GM18517 (cell line): ENCODE data around the gene PAPPA.

ENCODE experiments used
- ATAC-seq: cut with Tn5 transposase; IDR thresholded peaks from one replicate; pipeline ENCODE4 v1.9.1; 2021; ENCODE audit warnings: mild to moderate bottlenecking, moderate library complexity; ENCODE audit not compliant: unreplicated experiment

Gene PAPPA

DNA sequence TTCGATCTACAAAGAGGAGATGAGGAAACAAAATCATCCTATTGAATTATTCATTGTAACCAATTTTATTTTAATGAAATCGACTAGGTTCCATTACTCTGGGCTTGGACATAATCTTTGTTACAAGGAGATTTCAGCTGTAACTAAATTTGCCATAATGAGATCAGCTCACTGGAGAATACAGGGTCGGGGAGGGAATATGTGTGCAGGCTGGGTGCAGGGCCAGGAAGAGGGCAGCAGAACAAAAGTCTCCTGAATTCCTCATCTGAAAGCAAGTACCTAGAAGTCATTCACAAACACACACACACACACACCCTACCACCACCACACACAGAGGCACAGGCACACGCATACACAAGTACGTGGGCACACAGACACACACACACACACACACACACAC is 151.2 kb downstream of the PAPPA start:
- no peak for ATAC-seq

- no peak for ATAC-seq
Observed at GRCh38 chr9:116308076-116308475, 154.5 kb downstream of the PAPPA start.

DNA sequence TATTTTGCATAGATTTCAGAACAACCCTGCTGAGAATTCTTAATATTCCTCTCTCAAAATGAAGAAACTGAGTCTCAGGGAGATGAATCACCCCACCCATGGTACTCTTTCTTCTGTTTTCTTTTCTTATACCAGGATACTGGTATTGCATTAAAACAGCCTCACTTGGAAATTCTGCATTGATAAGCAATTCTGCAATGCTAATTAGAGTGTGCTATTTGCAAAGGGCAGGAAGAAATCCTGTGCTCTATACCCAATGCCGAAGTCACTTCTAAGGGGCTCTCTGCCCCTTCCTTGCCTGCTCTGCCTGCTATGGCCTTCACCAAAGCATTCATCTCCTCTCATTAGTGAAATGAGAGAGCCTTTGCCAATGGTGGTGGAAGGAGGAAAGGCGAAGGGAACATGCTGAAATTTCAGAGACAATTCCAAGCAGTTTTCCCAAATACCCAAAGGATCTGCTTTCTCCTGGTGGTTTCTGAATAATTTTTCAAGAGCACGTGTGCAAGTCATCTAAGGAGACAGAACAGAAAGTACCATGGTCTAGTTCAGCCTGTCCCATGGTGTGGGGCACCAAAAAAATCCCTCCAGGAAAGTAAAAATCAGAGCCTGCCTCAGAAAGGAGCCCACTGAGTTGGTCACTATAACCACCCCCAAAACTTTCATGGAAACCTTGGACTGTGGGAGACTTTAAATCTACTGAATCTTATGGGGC is 156.5 kb downstream of the PAPPA start:
- ATAC-seq, result no peak

- ATAC-seq, result no peak
Observed at GRCh38 chr9:116312221-116312620, 158.6 kb downstream of the PAPPA start.

DNA sequence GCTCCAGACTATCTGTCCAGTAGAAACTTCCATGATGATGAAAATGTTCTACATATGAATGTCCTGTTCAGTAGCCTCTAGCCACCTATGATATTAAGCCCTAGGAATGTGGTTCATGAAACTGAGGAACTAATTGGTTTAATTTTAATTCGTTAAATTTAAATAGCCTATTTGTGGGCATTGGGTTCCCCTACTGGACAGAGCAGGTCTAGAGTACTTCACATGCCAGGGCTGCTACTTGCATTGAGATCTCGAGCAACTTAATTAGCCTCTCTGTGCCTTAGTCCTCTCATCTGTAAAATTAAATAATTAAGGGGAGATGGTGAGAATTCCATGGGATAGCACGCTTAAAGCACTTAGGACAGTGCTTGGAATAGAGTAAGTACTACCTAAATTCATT is 160.0 kb downstream of the PAPPA start:
- ATAC-seq, result no peak

DNA sequence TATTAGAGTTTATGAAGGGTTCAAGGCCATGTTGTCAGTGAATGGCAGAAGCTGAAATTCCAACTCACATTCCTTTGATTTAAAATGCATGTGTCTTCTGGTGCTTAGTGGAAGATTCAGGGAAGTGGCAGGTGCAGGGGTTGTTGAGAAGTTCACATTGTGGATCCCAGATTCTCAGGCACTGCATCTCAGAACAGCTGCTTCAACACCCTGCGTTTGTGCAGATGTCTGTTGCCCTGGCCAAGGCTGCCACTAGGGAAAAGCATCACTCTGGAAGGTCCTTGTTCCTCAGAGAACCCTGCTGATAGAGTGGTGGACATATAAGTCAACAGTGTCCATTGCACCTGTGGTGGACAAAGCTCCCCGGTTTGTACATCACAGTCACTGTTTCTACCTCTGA is 162.7 kb downstream of the PAPPA start:
- no peak for ATAC-seq

DNA sequence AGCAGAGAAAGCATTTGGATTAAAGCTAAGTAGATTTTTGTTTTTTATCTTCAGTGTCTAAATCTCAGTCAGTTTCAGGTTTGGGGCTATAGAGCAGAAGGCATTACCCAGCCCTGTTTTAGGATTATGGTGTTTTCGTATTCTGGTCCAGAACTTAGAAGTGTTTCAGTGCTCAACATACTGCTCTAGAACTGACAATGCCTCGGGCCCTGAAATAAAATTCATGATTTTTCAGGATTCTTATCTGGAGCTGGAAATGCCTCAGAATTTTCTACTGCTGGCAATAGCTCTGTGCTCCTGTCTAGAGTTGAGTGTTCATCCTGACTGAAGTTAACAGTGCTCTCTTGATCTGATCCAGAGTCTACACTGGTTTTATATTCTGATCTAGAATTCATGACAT is 163.9 kb downstream of the PAPPA start:
- ATAC-seq, result no peak

- ATAC-seq, result no peak
Observed at GRCh38 chr9:116318468-116319374, 165.1 kb downstream of the PAPPA start.

GRCh38 chr9:116319480-116319879 is 165.9 kb downstream of the PAPPA start:
- ATAC-seq, result no peak

DNA sequence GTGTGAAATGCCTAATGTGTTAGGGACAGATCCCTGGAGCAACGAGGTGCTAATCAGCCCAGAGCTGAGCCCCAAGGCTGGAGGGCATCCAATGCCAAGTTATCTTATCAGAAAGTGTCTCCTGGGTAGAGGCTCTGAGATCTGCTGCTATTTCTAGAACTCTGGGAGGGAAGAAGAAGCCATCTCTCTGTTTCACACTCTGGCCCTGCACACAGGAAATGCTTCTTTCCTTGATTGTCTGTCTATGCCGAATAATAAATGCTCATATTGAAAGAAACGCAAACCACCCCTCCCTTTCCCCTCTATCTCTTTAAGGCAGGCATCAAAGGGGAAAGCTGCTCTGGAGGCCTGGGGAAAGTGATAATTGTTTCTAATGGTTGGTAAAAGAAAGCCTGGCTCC is 166.7 kb downstream of the PAPPA start:
- ATAC-seq, result no peak

DNA sequence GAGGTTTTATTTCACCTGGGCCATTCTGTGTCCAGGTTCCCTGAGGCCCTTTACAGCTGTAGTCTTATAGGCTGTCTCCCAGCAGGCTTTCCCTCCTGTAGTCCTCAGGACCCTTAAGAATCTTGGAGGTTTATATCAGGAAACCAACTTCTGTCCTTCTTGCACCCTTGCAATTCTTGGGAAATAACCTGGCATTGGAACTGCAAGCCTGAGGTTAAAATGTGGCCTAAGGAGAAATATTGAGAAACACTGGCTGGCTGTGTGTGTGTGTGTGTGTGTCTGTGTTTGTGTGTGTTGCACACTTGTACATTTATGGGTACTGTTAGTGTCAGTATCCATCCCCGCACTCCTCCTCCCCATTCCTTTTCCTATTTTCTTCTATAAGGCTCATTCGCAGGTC is 168.9 kb downstream of the PAPPA start:
- no peak for ATAC-seq

DNA sequence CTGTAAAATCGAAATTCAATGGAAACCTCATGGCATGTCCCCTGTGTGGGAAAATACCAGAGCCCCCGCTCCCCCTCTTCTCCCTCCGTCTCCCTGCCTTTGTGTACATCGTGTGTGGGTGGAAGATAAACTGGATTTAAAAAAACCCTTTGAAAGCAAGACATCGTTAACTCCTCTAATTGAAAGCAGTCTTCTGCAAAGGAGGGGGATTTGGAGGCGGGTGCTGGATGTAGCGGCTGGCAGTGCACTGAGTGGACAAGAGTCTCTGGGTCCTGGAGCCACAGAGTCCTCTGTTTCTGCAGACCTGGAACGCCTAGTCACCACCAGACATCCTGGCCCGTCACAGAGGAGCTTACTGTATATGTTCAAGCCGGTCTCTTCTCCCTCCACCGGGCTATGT is 169.4 kb downstream of the PAPPA start:
- no peak for ATAC-seq

DNA sequence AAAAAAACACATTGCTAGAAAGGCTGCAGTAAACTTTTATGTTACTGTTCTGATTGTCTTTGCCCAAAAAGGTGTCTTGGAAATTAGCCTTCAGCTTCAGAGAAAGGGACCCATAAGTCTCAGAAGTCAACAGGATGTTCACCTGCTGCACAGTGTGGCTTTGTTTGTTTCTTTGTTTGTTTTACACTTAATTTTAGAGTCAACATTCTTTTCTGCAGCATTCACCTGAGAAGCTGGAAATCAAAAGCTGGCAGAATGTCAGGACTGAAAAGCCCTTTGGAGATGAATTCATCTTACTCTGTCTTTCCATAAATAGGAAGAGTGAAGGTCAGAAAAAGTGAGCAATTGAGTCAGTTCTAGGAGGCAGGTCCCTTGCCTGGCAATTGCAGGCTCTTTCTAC is 170.0 kb downstream of the PAPPA start:
- ATAC-seq, result no peak

GRCh38 chr9:116325924-116326323 is 172.3 kb downstream of the PAPPA start:
- ATAC-seq, result no peak

DNA sequence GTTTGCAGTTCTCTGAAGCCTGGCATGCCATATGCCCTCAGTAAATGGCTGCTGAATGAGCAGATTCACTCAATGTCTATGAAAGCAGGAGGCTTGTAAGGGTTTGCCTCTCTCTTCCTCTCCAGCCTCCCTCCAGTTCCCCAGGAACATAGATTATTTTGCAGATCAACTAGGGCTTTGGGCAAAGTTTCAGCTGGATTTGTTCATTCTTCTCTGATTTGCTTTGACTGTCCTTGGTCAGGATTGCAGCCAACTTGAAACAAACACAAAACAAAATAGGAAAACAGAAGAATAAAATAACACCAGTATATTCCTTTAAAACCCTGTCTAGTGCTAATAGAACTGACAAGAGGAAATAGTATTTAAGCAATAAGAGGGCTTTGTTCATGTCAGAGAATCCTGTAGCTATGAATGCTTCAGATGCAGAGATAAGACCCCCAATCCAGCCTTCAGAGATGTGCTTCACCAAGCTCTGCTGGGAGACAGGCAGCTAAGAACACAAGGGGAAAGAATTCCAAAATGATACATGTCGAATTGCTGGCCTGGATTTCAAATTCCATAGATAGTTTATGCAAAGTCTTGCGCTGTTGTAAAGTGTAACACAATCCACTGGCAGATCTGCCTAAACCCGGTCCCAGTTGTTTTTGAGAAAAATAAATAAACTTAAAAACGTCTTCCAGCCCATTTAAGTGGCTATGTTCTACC is 174.3 kb downstream of the PAPPA start:
- ATAC-seq, result no peak

GRCh38 chr9:116329470-116329869 is 175.9 kb downstream of the PAPPA start:
- ATAC-seq, result no peak

GRCh38 chr9:116331241-116331640 is 177.7 kb downstream of the PAPPA start:
- no peak for ATAC-seq

GRCh38 chr9:116332090-116332489 is 178.5 kb downstream of the PAPPA start:
- ATAC-seq, result no peak

DNA sequence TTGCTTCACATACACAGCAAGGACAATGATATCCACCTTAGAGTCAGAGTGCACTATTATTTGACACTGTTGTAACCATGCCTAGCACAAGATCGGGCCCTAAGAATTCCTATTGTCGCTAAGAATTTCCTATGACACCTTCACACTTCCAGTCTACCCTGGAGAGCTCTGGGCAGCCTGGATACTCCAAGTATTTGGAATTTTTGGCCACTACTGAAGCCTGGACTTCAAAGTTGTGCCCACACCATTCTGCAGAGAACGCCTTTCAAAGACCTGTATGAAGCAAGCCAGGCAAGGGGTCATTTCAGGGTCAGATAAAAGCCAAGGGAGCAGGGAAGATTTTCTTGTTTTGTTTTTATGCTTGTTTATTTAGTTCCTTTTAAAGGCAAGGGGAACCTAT is 179.7 kb downstream of the PAPPA start:
- ATAC-seq, result no peak

DNA sequence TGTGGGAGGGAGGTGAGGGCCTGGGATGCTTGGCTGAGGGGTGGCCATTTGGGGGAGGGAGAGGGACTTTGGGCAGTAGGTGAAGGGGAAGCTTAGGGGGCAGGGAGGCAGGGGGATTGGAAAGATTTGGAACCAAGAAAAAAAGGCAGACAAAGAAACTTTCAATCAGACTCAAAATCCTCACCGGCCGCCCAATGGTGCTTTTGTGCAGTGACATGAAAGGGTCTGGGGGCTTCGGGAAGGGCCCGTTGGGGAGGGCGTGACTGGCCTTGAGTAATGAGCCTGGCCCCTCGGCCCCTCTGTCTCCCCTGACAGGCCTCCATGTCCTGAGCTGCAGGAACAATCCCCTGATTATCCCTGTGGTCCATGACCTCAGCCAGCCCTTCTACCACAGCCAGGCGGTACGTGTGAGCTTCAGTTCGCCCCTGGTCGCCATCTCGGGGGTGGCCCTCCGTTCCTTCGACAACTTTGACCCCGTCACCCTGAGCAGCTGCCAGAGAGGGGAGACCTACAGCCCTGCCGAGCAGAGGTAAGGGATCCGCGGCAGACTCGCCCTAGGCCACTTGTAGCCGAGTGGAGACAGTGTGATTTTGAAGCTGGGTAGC is 181.1 kb downstream of the PAPPA start:
- no peak for ATAC-seq

GRCh38 chr9:116335392-116335791 is 181.8 kb downstream of the PAPPA start:
- no peak for ATAC-seq
